HepG2 (cell line): Measurements from ENCODE around the gene ABCB6. TPM values are rescaled to one million over a fixed set of nuclear protein-coding genes. Genes with fewer than 3 reads are reported as not detected.

Source experiments
- ARID5B ChIP-seq: IDR thresholded peaks from 2 replicates; pipeline ENCODE4 v1.4.0; 2020; ENCODE audit warnings: mild to moderate bottlenecking, missing genetic modification reagents
- ATF3 ChIP-seq: sonication (generic); formaldehyde crosslinking; IDR thresholded peaks from 2 replicates; pipeline ENCODE4 v1.4.0; 2020; ENCODE audit warnings: missing genetic modification reagents
- CCAR2 ChIP-seq: fragments of 200-400 bp; formaldehyde crosslinking; optimal IDR thresholded peaks from 2 replicates; pipeline ENCODE3; 2018; ENCODE audit warnings: low read depth, mild to moderate bottlenecking, low read length, moderate library complexity
- DMAP1 ChIP-seq: IDR thresholded peaks from 2 replicates; pipeline ENCODE4 v1.6.1; 2016
- EED ChIP-seq: sonication (generic); formaldehyde crosslinking; IDR thresholded peaks from 2 replicates; pipeline ENCODE4 v1.5.0; 2020; ENCODE audit warnings: mild to moderate bottlenecking, missing genetic modification reagents
- GABPA ChIP-seq, 2 experiments: IDR thresholded peaks; 2 replicates each; pipeline ENCODE4 v1.6.1; 2011 to 2016; ENCODE audit warnings: low read depth in 2 of 2, low read length in 1 of 2, missing biosample characterization in 1 of 2, missing genetic modification characterization in 1 of 2
- GZF1 ChIP-seq: sonication (generic); formaldehyde crosslinking; IDR thresholded peaks from 2 replicates; pipeline ENCODE4 v1.5.1; 2020; ENCODE audit warnings: mild to moderate bottlenecking, missing genetic modification reagents
- HNRNPUL1 ChIP-seq: fragments of 200-400 bp; formaldehyde crosslinking; IDR thresholded peaks from 2 replicates; pipeline ENCODE4 v1.6.1; 2017; ENCODE audit warnings: low read depth, mild to moderate bottlenecking, low read length, moderate library complexity
- HOXD1 ChIP-seq: sonication (generic); formaldehyde crosslinking; IDR thresholded peaks from 2 replicates; pipeline ENCODE4 v1.5.0; 2020; ENCODE audit warnings: missing genetic modification reagents
- MLXIP ChIP-seq: sonication (generic); formaldehyde crosslinking; IDR thresholded peaks from 2 replicates; pipeline ENCODE4 v1.9.0; 2021; ENCODE audit warnings: missing genetic modification reagents, borderline replicate concordance
- NFE2 ChIP-seq: sonication (generic); formaldehyde crosslinking; IDR thresholded peaks from 2 replicates; pipeline ENCODE4 v1.4.0; 2020; ENCODE audit warnings: missing genetic modification reagents
- U2AF2 ChIP-seq: fragments of 200-400 bp; formaldehyde crosslinking; IDR thresholded peaks from 2 replicates; pipeline ENCODE4 v1.6.1; 2017; ENCODE audit warnings: low read depth, mild to moderate bottlenecking, low read length
- ZBTB3 ChIP-seq: sonication (generic); formaldehyde crosslinking; IDR thresholded peaks from 2 replicates; pipeline ENCODE4 v1.4.0; 2020; ENCODE audit warnings: low read depth, mild to moderate bottlenecking, moderate library complexity, missing genetic modification reagents, borderline replicate concordance
- ZHX1 ChIP-seq: sonication (generic); formaldehyde crosslinking; IDR thresholded peaks from 2 replicates; pipeline ENCODE4 v1.8.1; 2022; ENCODE audit warnings: low read depth, mild to moderate bottlenecking, missing genetic modification reagents
- ZNF12 ChIP-seq: sonication (generic); formaldehyde crosslinking; IDR thresholded peaks from 2 replicates; pipeline ENCODE4 v1.5.0; 2020; ENCODE audit warnings: missing genetic modification reagents
- ZNF17 ChIP-seq: sonication (generic); formaldehyde crosslinking; IDR thresholded peaks from 2 replicates; pipeline ENCODE4 v1.5.0; 2020; ENCODE audit warnings: mild to moderate bottlenecking, missing genetic modification reagents
- ZNF24 ChIP-seq: fragments of 450-650 bp; IDR thresholded peaks from 2 replicates; pipeline ENCODE4 v1.6.1; 2017; ENCODE audit warnings: antibody characterized with exemption, mild to moderate bottlenecking
- ZNF260 ChIP-seq: sonication (generic); formaldehyde crosslinking; IDR thresholded peaks from 2 replicates; pipeline ENCODE4 v1.4.0; 2020; ENCODE audit warnings: missing genetic modification reagents, low read depth, mild to moderate bottlenecking, borderline replicate concordance
- ZNF598 ChIP-seq: sonication (generic); formaldehyde crosslinking; IDR thresholded peaks from 2 replicates; pipeline ENCODE4 v1.5.1; 2020; ENCODE audit warnings: mild to moderate bottlenecking, missing genetic modification reagents, borderline replicate concordance
- ZNF7 ChIP-seq: IDR thresholded peaks from 2 replicates; pipeline ENCODE4 v1.6.1; 2016; ENCODE audit warnings: missing biosample characterization, missing genetic modification reagents
- polyA plus RNA-seq, 8 experiments: library from polyadenylated mRNA; depleted of rRNA in 3 of 8; stranded (reverse) in 7 of 8; unstranded in 1 of 8; fragments of >200 nt; fragmentation: Illumina TruSeq in 4 of 8; extraction: Trizol in 4 of 8; gene quantifications; 2 replicates each; pipeline versions ENCODE4 v1.2.1 to v1.2.3, GENCODE V29; 2011 to 2016; ENCODE audit warnings: low read depth in 4 of 8, missing spikeins in 1 of 8, mixed read lengths in 1 of 8; ENCODE audit not compliant: insufficient read depth in 1 of 8
- total RNA-seq, 5 experiments: library from RNA; depleted of rRNA; stranded (reverse); fragments of >200 nt; fragmentation: Illumina TruSeq; extraction: Trizol; gene quantifications; 2 replicates each; pipeline ENCODE4 v1.2.3, GENCODE V29; 2016; ENCODE audit warnings: low read depth in 1 of 5

The ABCB6 gene
- total and polyA plus RNA-seq, 2 of the 13 experiments (the other 11 are each of a cell fraction or from before 2014, with no cell fraction given) = 91.1 to 137 TPM

- TF ChIP-seq GABPA (IDR thresholded peaks at IDR 0.05; ENCODE audit: low read depth, low read length) (no peak), GABPA (CRISPR knock-in tag; IDR thresholded peaks at IDR 0.05; ENCODE audit: low read depth) (peak; percentile 83), ZNF12 (CRISPR knock-in tag) (peak; percentile 17; the same call in 1 of the 2 replicates), EED (CRISPR knock-in tag) (peak; percentile 68; the same call in 1 of the 2 replicates), HNRNPUL1 (peak; percentile 90; the same call in 1 of the 2 replicates), CCAR2 (no peak), ZNF260 (CRISPR knock-in tag) (no peak), GZF1 (CRISPR knock-in tag) (peak; percentile 78; the same call in 1 of the 2 replicates), DMAP1 (peak; percentile 57; the same call in 1 of the 2 replicates), MLXIP (CRISPR knock-in tag) (no peak), ATF3 (CRISPR knock-in tag) (no peak), ZNF598 (CRISPR knock-in tag) (peak; percentile 95; the same call in 1 of the 2 replicates), ZHX1 (CRISPR knock-in tag) (peak; percentile 71; the same call in 1 of the 2 replicates), NFE2 (CRISPR knock-in tag) (no peak), ZNF7 (no peak), ZNF24 (no peak), ZNF17 (CRISPR knock-in tag) (no peak), U2AF2 (no peak), HOXD1 (CRISPR knock-in tag) (no peak), ZBTB3 (CRISPR knock-in tag) (peak; percentile 98), ARID5B (CRISPR knock-in tag) (peak; percentile 70)
These were observed 30.6 kb upstream of the ABCB6 start (continued) for GRCh38 chr2:219249203-219249980.
